HL-60 (cell line): ENCODE measurements around the gene SS18.

Source experiments
- DNase-seq, 2 experiments: peaks; one replicate each; pipeline ENCODE4 v3.0.0-alpha.2; 2010 to 2020; ENCODE audit warnings: low read depth in 1 of 2, low spot score in 1 of 2
- H3K27ac ChIP-seq: fragments of 250-450 bp; sonication (Bioruptor Pico); replicated peaks from 2 replicates; pipeline ENCODE4 v1.5.1; 2020; ENCODE audit warnings: mild to moderate bottlenecking, moderate library complexity
- H3K27me3 ChIP-seq: fragments of 250-450 bp; sonication (Bioruptor Pico); 2 replicates; pipeline ENCODE4 v1.5.1; 2021; ENCODE audit warnings: mild to moderate bottlenecking, moderate library complexity; ENCODE audit not compliant: insufficient read depth, poor library complexity, severe bottlenecking
- H3K4me3 ChIP-seq: replicated peaks from 2 replicates; pipeline ENCODE4 v1.5.1; 2011; ENCODE audit warnings: mild to moderate bottlenecking, control low read depth, low read length; ENCODE audit not compliant: insufficient read depth
- CTCF ChIP-seq: IDR thresholded peaks from one replicate; pipeline ENCODE4 v1.5.1; 2011; ENCODE audit warnings: low read length, control low read depth, inconsistent platforms; ENCODE audit not compliant: insufficient read depth
- GABPA ChIP-seq: IDR thresholded peaks from 2 replicates; pipeline ENCODE4 v1.6.1; 2012; ENCODE audit warnings: low read depth
- POLR2AphosphoS5 ChIP-seq: IDR thresholded peaks from 2 replicates; pipeline ENCODE4 v1.6.1; 2012; ENCODE audit warnings: low read depth
- REST ChIP-seq: IDR thresholded peaks from 2 replicates; pipeline ENCODE4 v1.6.1; 2012; ENCODE audit warnings: low read depth; ENCODE audit not compliant: insufficient replicate concordance
- SPI1 ChIP-seq: IDR thresholded peaks from 2 replicates; pipeline ENCODE4 v1.6.1; 2012; ENCODE audit warnings: low read depth, mild to moderate bottlenecking, borderline replicate concordance

Gene SS18

GRCh38 chr18:26056291-26056690 lies 34.1 kb downstream of the SS18 start:
- DNase-seq, result no peak
- Histone ChIP-seq H3K27ac (no peak overlapping the region), H3K27me3 (no peaks in the 10 kb centered on the region), H3K4me3 (no peak overlapping the region)
- no peak for TF ChIP-seq POLR2AphosphoS5
- TF ChIP-seq GABPA, result no peak
- no peak for TF ChIP-seq SPI1
- TF ChIP-seq REST, result no peak
- no peak for TF ChIP-seq CTCF

- TF ChIP-seq POLR2AphosphoS5, result no peak
- no peak for TF ChIP-seq CTCF
- no peak for TF ChIP-seq GABPA
- TF ChIP-seq REST, result no peak
- TF ChIP-seq SPI1, result no peak
- no peak overlapping the region for H3K4me3 ChIP-seq
- H3K27ac ChIP-seq, result no peak overlapping the region
- DNase-seq, result no peak
- H3K27me3 ChIP-seq, result no peaks in the 10 kb centered on the region
Observed at GRCh38 chr18:26052505-26052904, 37.9 kb downstream of the SS18 start.

- no peaks in the 10 kb centered on the region for H3K27me3 ChIP-seq
- DNase-seq, result no peak
- H3K4me3 ChIP-seq, result no peak overlapping the region
- no peak overlapping the region for H3K27ac ChIP-seq
- no peak for TF ChIP-seq SPI1
- no peak for TF ChIP-seq GABPA
- TF ChIP-seq CTCF, result no peak
Observed at GRCh38 chr18:26051843-26052242, 38.6 kb downstream of the SS18 start.

- H3K27me3 ChIP-seq, result no peaks in the 10 kb centered on the region
- H3K4me3 ChIP-seq, result no peak overlapping the region
- TF ChIP-seq GABPA (no peak), SPI1 (no peak), POLR2AphosphoS5 (no peak), REST (no peak), CTCF (no peak)
- no peak overlapping the region for H3K27ac ChIP-seq
- no peak for DNase-seq
Observed at GRCh38 chr18:26046419-26047077, 43.9 kb downstream of the SS18 start.
